MM.1S (cell line): Measurements from ENCODE around the gene ATXN1.
A peak's percentile ranks its signal among the peaks of the same experiment; 100 is the strongest.
"Not testable (repeated sequence)": the region's sequence is repeated elsewhere in the genome, so short reads cannot be mapped to it uniquely, and the experiment has no call there.

Experiments
- DNase-seq: peaks from one replicate; pipeline ENCODE4 v3.0.0-alpha.2; 2015
- H2AFZ ChIP-seq: fragments of 300-600 bp; sonication (generic); 2 replicates; pipeline ENCODE4 v1.6.0; 2016; ENCODE audit warnings: antibody characterized with exemption, low read length
- H3F3A ChIP-seq: fragments of 300-600 bp; sonication (generic); 2 replicates; pipeline ENCODE4 v1.6.1; 2016; ENCODE audit warnings: mild to moderate bottlenecking, antibody characterized with exemption, low read length, moderate library complexity, mixed read lengths; ENCODE audit not compliant: insufficient read depth
- H3K27ac ChIP-seq: fragments of 300-600 bp; sonication (generic); 2 replicates; pipeline ENCODE4 v1.5.1; 2016; ENCODE audit warnings: mild to moderate bottlenecking, low read length
- H3K27me3 ChIP-seq: fragments of 300-600 bp; sonication (generic); replicated peaks from 2 replicates; pipeline ENCODE4 v1.6.0; 2016; ENCODE audit warnings: low read length; ENCODE audit not compliant: insufficient read depth
- H3K36me3 ChIP-seq: fragments of 300-600 bp; sonication (generic); replicated peaks from 2 replicates; pipeline ENCODE4 v1.6.1; 2016; ENCODE audit warnings: mild to moderate bottlenecking, low read length, mixed read lengths; ENCODE audit not compliant: insufficient read depth
- H3K4me1 ChIP-seq: fragments of 300-600 bp; sonication (generic); 2 replicates; pipeline ENCODE4 v1.6.1; 2016; ENCODE audit warnings: low read length, mixed read lengths
- H3K4me2 ChIP-seq: fragments of 300-600 bp; sonication (generic); 2 replicates; pipeline ENCODE4 v1.6.0; 2016; ENCODE audit warnings: low read depth, low read length
- H3K4me3 ChIP-seq: fragments of 300-600 bp; sonication (generic); 2 replicates; pipeline ENCODE4 v1.5.1; 2016; ENCODE audit warnings: low read length, mixed read lengths
- H3K79me2 ChIP-seq: fragments of 300-600 bp; sonication (generic); 2 replicates; pipeline ENCODE4 v1.6.1; 2016; ENCODE audit warnings: mixed run types, low read length, mixed read lengths
- H3K9ac ChIP-seq: fragments of 300-600 bp; sonication (generic); 2 replicates; pipeline ENCODE4 v1.6.1; 2016; ENCODE audit warnings: low read length, mixed read lengths
- H3K9me2 ChIP-seq: fragments of 300-600 bp; sonication (generic); replicated peaks from 2 replicates; pipeline ENCODE4 v1.6.1; 2016; ENCODE audit warnings: mild to moderate bottlenecking, low read length, mixed read lengths; ENCODE audit not compliant: insufficient read depth
- H3K9me3 ChIP-seq: fragments of 300-600 bp; sonication (generic); replicated peaks from 2 replicates; pipeline ENCODE4 v1.6.1; 2016; ENCODE audit warnings: mild to moderate bottlenecking, low read length, mixed read lengths; ENCODE audit not compliant: insufficient read depth
- H4K20me1 ChIP-seq: fragments of 300-600 bp; sonication (generic); 2 replicates; pipeline ENCODE4 v1.6.1; 2016; ENCODE audit warnings: mild to moderate bottlenecking, low read length, moderate library complexity, mixed read lengths; ENCODE audit not compliant: insufficient read depth
- CTCF ChIP-seq: fragments of 300-600 bp; sonication (generic); IDR thresholded peaks from 2 replicates; pipeline ENCODE4 v1.5.1; 2016; ENCODE audit warnings: antibody characterized with exemption, low read length, mixed read lengths
- EZH2 ChIP-seq: fragments of 300-600 bp; sonication (generic); optimal IDR thresholded peaks from 2 replicates; pipeline ENCODE3; 2017; ENCODE audit warnings: low read depth, mild to moderate bottlenecking, antibody characterized with exemption, low read length, mixed read lengths
- EZH2phosphoT487 ChIP-seq: fragments of 300-600 bp; sonication (generic); IDR thresholded peaks from 2 replicates; pipeline ENCODE4 v1.6.1; 2018; ENCODE audit warnings: antibody characterized with exemption, low read length

The ATXN1 gene

GRCh38 chr6:16267428-16268263 is 493.6 kb downstream of the ATXN1 start:
- TF ChIP-seq CTCF, result no peak
- no peak for TF ChIP-seq EZH2
- no peak for TF ChIP-seq EZH2phosphoT487
- peak overlapping the region; percentile 20; the same call in 1 of the 2 replicates for H3K9ac ChIP-seq
- H4K20me1 ChIP-seq, result no peaks in the 10 kb centered on the region
- H3K27ac ChIP-seq, result peak overlapping the region; percentile 41; the same call in 1 of the 2 replicates
- no peaks in the 10 kb centered on the region for H3K9me3 ChIP-seq
- H3K27me3 ChIP-seq, result no peaks in the 10 kb centered on the region
- peak overlapping the region; percentile 0; the same call in 1 of the 2 replicates for H3K4me2 ChIP-seq
- peak; percentile 39 for DNase-seq
- H3K79me2 ChIP-seq, result no peaks in the 10 kb centered on the region
- H3K4me1 ChIP-seq, result no peaks in the 10 kb centered on the region
- no peaks in the 10 kb centered on the region for H3K36me3 ChIP-seq
- H3F3A ChIP-seq, result no peaks in the 10 kb centered on the region
- no peaks in the 10 kb centered on the region for H3K9me2 ChIP-seq
- H3K4me3 ChIP-seq, result peak overlapping the region; percentile 35
- H2AFZ ChIP-seq, result peak overlapping the region; percentile 16; the same call in 1 of the 2 replicates

- DNase-seq, result no peak
- Histone ChIP-seq H3K9ac (no peak overlapping the region), H3K36me3 (no peaks in the 10 kb centered on the region), H2AFZ (no peak overlapping the region), H4K20me1 (no peaks in the 10 kb centered on the region), H3K4me1 (no peaks in the 10 kb centered on the region), H3K4me2 (no peak overlapping the region), H3K4me3 (no peak overlapping the region), H3K79me2 (no peaks in the 10 kb centered on the region), H3F3A (no peaks in the 10 kb centered on the region), H3K9me3 (no peaks in the 10 kb centered on the region), H3K27me3 (no peaks in the 10 kb centered on the region), H3K9me2 (no peaks in the 10 kb centered on the region), H3K27ac (no peak overlapping the region)
- TF ChIP-seq EZH2phosphoT487 (no peak), EZH2 (no peak), CTCF (no peak)
Measured at GRCh38 chr6:16265351-16266341, 495.6 kb downstream of the ATXN1 start.

- H3K4me2 ChIP-seq, result no peak overlapping the region
Measured at GRCh38 chr6:16264785-16265184, 496.5 kb downstream of the ATXN1 start.

GRCh38 chr6:16263464-16264099 is 497.7 kb downstream of the ATXN1 start:
- H3K4me3 ChIP-seq, H3K79me2 ChIP-seq, H3K27me3 ChIP-seq, H3K36me3 ChIP-seq, H3K9me2 ChIP-seq, H3K9ac ChIP-seq, DNase-seq, H3F3A ChIP-seq, H3K4me2 ChIP-seq, H3K27ac ChIP-seq, H3K4me1 ChIP-seq, H4K20me1 ChIP-seq, H2AFZ ChIP-seq, H3K9me3 ChIP-seq: not testable (repeated sequence)

More at GRCh38 chr6:16264785-16265184, 496.5 kb downstream of the ATXN1 start:
- H3F3A ChIP-seq, result no peaks in the 10 kb centered on the region
- no peaks in the 10 kb centered on the region for H3K36me3 ChIP-seq
- H3K4me1 ChIP-seq, result no peaks in the 10 kb centered on the region
- H3K9me3 ChIP-seq, result no peaks in the 10 kb centered on the region
- TF ChIP-seq EZH2 (no peak), EZH2phosphoT487 (no peak), CTCF (no peak)
- no peaks in the 10 kb centered on the region for H3K27me3 ChIP-seq
- H3K79me2 ChIP-seq, result no peaks in the 10 kb centered on the region
- no peaks in the 10 kb centered on the region for H4K20me1 ChIP-seq
- no peak for DNase-seq
- no peak overlapping the region for H3K27ac ChIP-seq
- no peak overlapping the region for H3K9ac ChIP-seq
- H2AFZ ChIP-seq, result no peak overlapping the region
- no peaks in the 10 kb centered on the region for H3K9me2 ChIP-seq
- no peak overlapping the region for H3K4me3 ChIP-seq

- not testable (repeated sequence) for H3K9me3 ChIP-seq, H2AFZ ChIP-seq, H4K20me1 ChIP-seq, H3K36me3 ChIP-seq, H3K4me2 ChIP-seq, H3K27me3 ChIP-seq, H3K9ac ChIP-seq, H3K79me2 ChIP-seq, H3K4me1 ChIP-seq, H3K4me3 ChIP-seq, H3K9me2 ChIP-seq, H3K27ac ChIP-seq, DNase-seq, H3F3A ChIP-seq
Measured at GRCh38 chr6:16262773-16263172, 498.5 kb downstream of the ATXN1 start.
